GM21723 (cell line): Measurements from ENCODE around the gene SCCPDH.
"Not testable (repeated sequence)": the region's sequence is repeated elsewhere in the genome, so short reads cannot be mapped to it uniquely, and the experiment has no call there.

Experiments
- ATAC-seq: cut with Tn5 transposase; IDR thresholded peaks from one replicate; pipeline ENCODE4 v1.9.1; 2021; ENCODE audit warnings: mild to moderate bottlenecking, moderate library complexity; ENCODE audit not compliant: unreplicated experiment

The SCCPDH gene

DNA sequence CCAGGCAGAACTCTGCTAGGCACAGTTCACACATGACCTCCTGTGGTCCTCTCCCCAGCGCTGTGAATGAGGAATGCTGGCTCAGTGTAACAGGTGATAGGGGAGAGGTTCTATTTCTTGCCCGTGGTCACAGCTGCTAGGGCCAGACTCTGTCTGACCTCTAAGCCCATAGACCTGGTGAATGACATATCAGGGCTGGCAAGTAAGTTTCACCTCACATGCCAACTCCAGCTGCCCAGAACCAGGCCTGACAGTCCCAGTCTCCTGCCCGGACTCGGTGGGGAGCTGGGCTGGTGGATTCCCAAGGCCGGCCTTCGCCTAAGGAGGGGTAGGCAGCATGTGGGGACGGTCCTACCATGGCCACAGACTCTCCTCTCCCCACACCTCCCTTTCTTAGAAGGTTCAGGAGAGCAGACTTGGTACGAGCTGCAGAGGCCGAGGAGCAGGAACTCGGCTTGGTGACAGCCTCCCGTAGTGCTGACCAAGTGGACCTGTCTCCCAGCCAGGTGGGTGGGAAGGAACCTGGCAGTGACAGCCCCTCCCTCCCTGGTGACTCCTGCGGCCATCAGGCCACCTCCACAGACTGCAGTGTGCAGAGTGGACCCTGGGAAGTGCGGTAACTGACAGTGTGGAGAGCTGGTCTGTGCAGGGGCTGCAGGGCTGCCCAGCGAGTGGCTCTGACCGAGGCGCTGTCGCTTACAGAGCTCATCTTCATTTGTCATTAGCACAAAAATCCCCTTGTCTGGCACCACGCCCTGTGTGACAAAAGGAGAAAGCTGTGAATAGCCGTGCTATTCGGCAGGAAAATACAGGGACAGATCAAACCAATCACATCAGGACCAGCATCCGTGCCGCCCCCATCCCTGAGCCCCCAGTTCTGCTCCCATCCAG lies 74.6 kb downstream of the SCCPDH start:
- ATAC-seq = no peak

DNA sequence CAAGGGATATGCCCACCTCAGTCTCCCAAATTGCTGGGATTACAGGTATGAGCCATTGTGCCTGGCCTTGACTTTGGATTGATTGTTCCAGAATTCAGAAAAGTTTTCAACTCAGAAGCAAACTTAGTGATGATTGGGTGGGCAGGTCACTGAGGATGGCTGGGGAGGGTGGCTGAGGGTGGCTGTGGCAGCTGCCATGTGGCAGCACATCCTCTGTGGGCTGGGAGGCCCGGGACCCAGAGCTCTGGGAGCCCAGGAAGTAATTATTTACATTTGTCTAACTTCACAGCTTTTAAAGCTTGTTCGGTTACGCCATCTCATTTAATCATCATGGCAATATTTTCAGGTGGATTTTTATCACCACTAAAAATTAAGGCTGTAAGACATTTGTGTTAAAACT lies 76.1 kb downstream of the SCCPDH start:
- ATAC-seq = no peak

DNA sequence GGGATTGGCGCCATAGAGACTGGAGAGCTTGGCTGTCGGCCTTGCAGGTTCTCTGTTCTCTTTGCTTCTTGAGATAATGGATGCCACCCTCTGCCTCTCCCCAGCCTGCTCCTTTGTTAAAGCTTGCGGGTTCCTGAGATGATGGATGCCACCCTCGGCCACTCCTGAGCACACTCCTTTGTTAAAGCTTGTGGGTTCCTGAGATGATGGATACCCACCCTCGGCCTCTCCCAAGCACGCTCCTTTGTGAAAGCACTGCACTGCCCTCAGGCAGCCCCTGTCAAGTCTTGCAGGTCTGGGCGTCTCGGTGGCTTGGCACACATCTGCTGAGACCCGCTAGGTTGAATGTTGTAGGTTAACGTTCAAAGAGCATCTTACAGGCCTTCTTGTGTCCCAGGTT lies 76.5 kb downstream of the SCCPDH start:
- no peak for ATAC-seq

DNA sequence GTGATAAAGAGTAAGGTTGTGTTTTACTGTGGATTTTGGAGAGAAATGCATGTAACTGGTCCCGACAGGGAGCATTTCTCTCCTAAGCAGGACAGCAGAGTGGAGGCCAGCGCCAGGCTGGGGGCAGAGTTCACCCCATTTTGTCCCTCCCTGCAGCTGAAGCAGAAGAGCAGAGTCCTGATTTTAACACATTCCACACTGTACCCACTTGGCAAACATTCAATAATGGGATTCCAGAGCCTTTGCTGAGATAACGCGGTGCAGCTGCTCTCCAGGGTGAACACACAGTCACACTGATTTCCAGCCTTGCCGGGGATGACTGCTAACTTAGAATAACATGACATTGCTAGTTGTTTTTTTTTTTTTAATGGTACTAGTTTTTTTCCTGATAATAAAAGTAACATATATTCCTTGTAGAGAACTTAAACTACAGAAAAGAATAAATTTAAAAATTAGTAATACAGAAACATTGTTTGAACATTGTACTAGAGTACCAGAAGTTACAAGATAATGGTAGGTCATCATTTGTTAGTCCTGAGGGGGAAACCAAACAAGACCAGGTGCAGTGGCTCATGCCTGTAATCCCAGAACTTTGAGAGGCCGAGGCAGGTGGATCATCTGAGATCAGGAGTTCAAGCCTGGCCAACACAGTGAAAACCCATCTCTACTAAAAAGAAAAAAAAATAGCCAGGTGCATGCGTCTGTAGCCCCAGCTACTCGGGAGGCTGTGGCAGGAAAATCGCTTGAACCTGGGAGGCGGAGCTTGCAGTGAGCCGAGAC lies 77.2 kb downstream of the SCCPDH start:
- ATAC-seq = no peak

DNA sequence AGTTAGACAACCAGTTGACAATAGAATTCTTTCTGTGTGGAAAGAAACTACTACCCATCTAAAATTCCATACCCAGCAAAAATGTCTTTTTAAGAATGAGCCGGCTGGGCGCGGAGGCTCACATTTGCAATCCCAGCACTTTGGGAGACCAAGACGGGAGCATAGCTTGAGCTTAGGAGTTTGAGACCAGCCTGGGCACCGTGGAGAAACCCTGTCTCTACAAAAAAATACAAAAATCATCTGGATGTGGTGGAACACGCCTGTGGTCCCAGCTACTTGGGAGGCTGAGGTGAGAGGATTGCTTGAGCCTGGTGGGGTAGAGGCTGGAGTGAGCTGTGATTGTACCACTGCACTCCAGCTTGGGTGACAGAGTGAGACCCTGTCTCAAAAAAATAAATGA lies 79.2 kb downstream of the SCCPDH start:
- ATAC-seq = no peak

DNA sequence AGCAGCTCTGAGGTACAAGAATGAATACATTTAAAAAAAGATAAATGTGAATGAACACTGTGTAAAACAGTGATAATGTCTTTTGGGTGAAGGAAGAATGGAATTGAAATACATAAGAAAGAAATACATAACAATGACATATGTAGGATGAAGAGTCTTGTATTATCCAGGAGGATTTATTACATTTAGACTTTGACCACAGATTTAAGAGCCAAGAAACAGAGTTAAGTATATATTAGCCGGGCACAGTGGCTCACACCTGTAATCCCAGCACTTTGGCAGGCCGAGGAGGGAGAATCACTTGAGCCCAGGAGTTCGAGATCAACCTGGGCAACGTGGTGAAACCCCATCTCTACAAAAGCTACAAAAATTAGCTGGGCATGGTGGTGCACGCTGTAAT lies 79.7 kb downstream of the SCCPDH start:
- ATAC-seq = no peak

DNA sequence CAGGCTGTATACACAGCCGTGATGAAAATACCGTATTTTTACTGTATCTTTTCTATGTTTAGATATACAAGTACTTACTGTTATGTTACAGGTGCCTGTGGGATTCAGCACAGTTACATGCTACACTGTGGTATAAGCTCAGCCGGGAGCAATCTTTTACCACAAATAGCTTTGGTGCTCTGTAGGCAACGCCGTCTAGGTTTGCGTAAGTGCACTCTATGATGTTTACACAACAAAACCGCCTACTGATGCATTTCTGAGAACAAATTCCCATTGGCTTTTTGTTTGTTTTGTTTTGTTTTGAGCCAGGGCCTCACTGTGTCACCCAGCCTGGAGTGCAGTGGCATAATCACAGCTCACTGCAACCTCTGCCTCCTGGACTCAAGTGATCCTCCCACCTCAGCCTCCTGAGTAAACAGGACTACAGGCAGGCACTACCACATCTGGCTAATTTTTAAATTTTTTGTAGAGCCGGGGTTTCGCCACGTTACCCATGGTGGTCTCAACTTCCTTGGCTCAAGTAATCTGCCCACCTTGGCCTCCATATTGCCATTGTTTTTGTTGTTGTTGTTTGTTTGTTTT lies 81.0 kb downstream of the SCCPDH start:
- no peak for ATAC-seq

DNA sequence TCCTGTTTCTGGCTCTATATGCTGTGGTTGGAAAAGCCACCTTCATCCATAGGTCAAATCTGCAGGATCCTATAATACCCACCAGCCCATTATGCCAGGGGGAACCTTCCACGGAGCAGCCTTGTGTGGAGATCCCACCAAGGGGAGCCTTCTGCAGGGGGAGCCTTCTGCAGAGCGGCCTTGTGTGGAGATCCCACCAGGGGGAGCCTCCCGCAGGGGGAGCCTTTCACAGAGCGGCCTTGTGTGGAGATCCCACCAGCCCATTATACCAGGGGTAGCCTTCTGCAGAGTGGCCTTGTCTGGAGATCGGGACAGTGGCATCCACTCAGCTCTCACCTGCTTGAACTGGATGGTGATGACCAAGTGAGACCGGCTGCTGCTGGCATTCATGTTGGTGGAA lies 85.3 kb downstream of the SCCPDH start:
- ATAC-seq = no peak

DNA sequence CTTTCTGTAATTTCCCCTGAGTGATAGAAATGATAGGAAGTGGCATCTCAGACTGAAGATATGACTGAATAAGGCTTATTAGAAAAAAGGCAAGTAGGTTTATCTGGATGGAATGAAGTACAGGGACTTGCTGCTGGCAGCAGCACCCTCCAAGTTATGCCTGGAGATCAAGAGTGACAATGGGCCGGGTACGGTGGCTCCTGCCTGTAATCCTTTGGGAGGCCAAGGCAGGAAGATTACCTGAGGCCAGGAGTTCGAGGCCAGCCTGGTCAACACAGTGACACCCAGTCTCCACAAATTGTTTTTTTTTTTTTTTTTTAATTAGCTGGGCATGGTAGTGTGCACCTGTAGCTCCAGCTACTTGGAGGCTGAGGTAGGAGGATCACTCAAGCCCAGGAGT lies 87.8 kb downstream of the SCCPDH start:
- ATAC-seq = no peak

DNA sequence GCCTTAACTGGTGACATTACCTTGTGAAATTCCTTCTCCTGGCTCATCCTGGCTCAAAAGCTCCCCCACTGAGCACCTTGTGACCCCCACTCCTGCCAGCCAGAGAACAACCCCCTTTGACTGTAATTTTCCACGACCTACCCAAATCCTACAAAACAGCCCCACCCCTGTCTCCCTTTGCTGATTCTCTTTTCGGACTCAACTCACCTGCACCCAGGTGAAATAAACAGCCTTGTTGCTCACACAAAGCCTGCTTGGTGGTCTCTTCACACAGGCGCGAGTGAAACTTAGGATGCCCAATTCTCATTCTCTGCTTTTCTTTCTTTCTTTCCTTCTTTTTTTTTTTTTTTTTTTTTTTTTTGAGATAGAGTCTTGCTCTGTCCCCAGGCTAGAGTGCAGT lies 89.1 kb downstream of the SCCPDH start:
- ATAC-seq = not testable (repeated sequence)

DNA sequence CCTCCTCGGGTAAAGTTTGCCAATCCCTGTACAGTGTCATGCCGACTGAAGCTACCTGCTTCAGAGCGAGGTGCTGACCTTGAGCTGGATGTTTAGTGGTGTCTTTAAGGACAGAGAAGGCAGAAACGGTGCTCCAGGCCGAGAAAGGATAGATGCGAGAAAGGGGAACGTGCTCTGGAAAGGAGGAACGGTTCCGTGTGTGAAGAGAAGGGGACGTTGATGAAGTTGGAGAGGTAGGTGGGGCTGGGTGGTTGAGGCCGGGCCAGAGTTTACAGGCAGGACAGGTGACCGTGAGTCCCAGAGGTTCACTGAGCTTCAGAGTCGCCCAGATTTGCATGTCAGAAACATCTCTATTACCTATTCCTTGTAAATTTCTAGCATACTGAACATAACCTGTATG lies 90.7 kb downstream of the SCCPDH start:
- ATAC-seq = no peak

DNA sequence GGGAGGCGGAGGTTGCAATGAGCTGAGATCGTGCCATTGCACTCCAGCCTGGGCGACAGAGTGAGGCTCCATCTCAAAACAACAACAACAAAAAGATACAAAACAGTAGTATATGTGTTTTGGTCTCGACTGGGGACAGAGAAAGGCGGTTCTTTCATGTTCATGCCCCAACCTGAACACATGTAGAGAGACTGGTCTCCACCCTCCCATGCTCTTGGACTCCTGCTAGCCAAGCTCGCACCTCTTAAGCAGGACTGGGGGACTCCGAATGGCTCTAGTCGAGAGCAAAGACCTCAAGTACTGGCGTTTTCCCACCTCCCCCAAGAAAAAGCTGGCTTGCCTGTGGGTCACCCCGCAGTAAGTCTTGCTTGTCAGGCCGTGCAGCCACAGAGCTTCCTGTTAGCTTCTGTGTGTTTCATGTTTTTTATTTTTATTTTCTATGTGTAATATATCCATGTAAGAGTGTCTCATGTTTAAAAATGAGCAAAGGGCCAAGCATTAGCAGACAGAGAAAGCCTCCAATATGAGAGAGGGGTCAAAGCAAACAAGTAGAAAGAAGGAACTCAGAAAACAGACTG lies 91.6 kb downstream of the SCCPDH start:
- ATAC-seq = no peak
